Measurements from ENCODE around the gene RNF17. TPM values are rescaled to one million over a fixed set of nuclear protein-coding genes. Genes with fewer than 3 reads are reported as not detected.
"Not testable (repeated sequence)": the region's sequence is repeated elsewhere in the genome, so short reads cannot be mapped to it uniquely, and the experiment has no call there.

Gene RNF17, protein sequence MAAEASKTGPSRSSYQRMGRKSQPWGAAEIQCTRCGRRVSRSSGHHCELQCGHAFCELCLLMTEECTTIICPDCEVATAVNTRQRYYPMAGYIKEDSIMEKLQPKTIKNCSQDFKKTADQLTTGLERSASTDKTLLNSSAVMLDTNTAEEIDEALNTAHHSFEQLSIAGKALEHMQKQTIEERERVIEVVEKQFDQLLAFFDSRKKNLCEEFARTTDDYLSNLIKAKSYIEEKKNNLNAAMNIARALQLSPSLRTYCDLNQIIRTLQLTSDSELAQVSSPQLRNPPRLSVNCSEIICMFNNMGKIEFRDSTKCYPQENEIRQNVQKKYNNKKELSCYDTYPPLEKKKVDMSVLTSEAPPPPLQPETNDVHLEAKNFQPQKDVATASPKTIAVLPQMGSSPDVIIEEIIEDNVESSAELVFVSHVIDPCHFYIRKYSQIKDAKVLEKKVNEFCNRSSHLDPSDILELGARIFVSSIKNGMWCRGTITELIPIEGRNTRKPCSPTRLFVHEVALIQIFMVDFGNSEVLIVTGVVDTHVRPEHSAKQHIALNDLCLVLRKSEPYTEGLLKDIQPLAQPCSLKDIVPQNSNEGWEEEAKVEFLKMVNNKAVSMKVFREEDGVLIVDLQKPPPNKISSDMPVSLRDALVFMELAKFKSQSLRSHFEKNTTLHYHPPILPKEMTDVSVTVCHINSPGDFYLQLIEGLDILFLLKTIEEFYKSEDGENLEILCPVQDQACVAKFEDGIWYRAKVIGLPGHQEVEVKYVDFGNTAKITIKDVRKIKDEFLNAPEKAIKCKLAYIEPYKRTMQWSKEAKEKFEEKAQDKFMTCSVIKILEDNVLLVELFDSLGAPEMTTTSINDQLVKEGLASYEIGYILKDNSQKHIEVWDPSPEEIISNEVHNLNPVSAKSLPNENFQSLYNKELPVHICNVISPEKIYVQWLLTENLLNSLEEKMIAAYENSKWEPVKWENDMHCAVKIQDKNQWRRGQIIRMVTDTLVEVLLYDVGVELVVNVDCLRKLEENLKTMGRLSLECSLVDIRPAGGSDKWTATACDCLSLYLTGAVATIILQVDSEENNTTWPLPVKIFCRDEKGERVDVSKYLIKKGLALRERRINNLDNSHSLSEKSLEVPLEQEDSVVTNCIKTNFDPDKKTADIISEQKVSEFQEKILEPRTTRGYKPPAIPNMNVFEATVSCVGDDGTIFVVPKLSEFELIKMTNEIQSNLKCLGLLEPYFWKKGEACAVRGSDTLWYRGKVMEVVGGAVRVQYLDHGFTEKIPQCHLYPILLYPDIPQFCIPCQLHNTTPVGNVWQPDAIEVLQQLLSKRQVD (N-terminal part only)
- total RNA-seq = not detected

DNA sequence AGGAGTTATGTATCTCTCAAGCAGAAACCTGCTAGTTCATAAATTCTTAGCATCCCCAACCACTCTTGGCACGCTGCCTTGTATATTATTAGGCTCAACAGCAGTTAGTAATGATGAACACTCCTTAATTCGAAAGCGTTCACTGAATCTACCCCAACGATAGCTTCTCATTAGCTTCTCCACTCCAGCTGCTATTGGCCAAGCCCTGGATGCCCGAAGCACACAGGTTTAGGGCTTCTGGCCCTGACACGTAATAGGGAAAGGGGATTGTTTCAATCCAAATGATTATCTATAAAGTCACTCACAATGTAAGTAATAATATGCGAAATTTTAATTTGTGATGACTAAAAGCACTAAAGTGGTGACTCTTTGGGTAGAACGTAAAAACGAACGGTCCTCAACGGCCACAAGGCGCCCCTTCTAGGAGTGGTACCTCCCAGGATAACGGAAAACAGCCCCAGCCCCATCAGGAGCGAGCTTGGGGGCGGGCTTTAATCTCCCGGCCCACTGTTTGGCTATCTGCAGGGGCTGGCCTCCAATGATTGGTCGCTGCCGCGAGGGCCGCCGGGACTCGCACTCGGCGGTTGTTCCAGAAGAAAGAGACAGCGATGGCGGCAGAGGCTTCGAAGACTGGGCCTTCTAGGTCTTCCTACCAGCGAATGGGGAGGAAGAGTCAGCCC lies at the start of gene RNF17:
Gene RNF17, plus strand, starts transcription at position 574 of the 680 bp plus-strand sequence. Its CDS starts 35 bp downstream, at position 609.
- ChIA-PET CTCF (no interaction called here), POLR2A (no interaction called here)

- ChIA-PET POLR2A (no interaction called here), CTCF (interaction anchor here (2.2 kb wide), 1 partner anchor 23 kb away, joined by 9 read pairs; no protein-coding TSS in a partner anchor)
Measured at GRCh38 chr13:24716011-24716410, 48.0 kb upstream of the RNF17 start.

DNA sequence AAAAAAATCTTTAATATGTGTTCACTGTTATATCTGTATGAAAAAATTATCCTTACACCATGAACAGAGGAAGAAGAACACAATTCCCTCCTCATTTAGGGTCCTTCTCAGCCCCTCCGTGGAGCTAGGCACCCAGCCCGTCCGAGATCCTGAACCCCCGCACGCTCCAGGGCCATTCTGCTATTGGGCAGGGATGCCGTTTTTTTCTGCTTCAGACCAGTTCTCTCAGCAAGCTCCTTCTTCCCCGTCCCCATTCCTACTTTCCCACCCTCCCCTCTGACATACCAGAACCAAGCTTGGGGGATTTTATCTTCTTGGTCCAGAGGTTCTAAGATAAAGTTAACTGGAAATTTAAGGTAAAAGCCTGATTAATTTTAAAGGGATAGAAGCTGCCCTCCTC lies 47.5 kb upstream of the RNF17 start:
- ChIA-PET CTCF (interaction anchor here (2.2 kb wide), 1 partner anchor 23 kb away, joined by 9 read pairs; no protein-coding TSS in a partner anchor), POLR2A (interaction anchor here (0.6 kb wide), 1 partner anchor 8 kb away, joined by 4 read pairs; no protein-coding TSS in a partner anchor)

DNA sequence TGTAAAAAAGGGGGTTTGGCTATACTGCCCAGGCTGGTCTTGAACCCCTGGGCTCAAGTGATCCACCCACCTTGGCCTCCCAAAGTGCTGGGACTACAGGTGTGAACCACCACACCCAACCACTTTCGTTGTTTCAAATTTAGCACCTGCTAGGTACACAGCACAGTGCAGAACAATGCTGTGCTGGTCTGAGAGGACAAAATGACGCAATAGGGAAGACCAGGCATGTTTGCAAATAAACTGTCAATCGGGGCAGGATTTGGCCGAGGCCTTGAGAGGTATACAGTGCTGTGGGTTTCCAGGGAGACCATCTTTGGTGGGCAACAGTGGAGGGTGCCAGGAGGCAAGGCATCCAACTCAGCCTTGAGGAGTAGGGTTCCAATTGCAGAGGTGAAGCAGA lies 46.8 kb upstream of the RNF17 start:
- ChIA-PET POLR2A (interaction anchor here (0.6 kb wide), 1 partner anchor 7 kb away, joined by 4 read pairs; no protein-coding TSS in a partner anchor), CTCF (no interaction called here)

GRCh38 chr13:24718192-24718965 lies 45.6 kb upstream of the RNF17 start:
- ChIA-PET CTCF (no interaction called here), POLR2A (no interaction called here)

DNA sequence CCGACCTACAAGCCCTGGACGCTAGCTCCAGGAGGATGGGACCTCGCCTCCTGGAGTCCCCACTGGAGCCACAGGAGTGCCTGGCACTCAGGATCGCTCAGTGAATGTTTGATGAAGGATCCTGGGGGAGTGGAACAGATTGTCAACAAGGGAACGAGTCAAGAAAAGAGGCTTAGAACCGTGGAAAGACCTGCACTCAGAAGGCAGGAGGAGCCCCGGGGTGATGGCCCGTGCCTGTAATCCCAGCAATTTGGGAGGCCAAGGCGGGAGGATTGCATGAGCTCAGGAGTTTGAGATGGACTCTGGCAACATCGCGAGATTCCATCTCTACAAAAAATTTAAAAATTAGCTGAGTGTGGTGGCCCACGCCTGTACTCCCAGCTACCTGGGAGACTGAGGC lies 44.8 kb upstream of the RNF17 start:
- POLR2A ChIA-PET = no interaction called here

GRCh38 chr13:24723206-24723605 lies 40.8 kb upstream of the RNF17 start:
- ChIA-PET POLR2A (no interaction called here), CTCF (interaction anchor here (1.0 to 3.5 kb wide), 3 partner anchors 29 to 45 kb away, joined by 3 to 15 read pairs (median 4); no protein-coding TSS in a partner anchor)

More for the DNA sequence above, 44.8 kb upstream of the RNF17 start:
- CTCF ChIA-PET = interaction anchor here (1.1 kb wide), 1 partner anchor 25 kb away, joined by 6 read pairs; no protein-coding TSS in a partner anchor

DNA sequence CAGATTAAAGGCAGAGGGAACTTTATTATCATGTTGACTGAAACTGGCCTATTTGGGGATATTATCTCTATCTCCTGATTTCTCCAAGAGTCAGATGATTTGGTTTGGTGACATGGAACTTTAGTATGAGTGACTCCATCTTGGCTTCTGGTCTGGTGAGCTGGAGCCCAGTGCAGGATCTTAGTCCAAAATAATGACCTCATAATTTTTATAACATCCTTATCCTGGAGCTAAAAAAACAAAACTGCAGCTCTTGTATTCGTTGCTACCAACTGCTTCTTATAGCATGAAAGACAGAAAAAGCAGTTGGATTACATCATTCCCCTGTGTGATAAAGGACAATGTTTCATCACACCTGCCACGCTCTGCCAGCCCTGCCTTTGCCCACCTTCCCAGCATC lies 39.3 kb upstream of the RNF17 start:
- POLR2A ChIA-PET = interaction anchor here (0.6 kb wide), 1 partner anchor 8 kb away, joined by 4 read pairs; no protein-coding TSS in a partner anchor
- CTCF ChIA-PET = interaction anchor here (1.2 to 3.5 kb wide), 2 partner anchors 30 to 40 kb away, joined by 3 to 15 read pairs; no protein-coding TSS in a partner anchor

GRCh38 chr13:24725379-24725778 lies 38.6 kb upstream of the RNF17 start:
- ChIA-PET POLR2A (no interaction called here), CTCF (interaction anchor here (1.1 to 3.5 kb wide), 3 partner anchors 31 to 113 kb away, joined by 3 to 15 read pairs (median 3); no protein-coding TSS in a partner anchor)

- ChIA-PET POLR2A (no interaction called here), CTCF (interaction anchor here (0.7 to 1.8 kb wide), 15 partner anchors 16 to 1773 kb away, joined by 3 to 11 read pairs (median 4); no protein-coding TSS in a partner anchor)
Measured at GRCh38 chr13:24727731-24728601, 36.0 kb upstream of the RNF17 start.

GRCh38 chr13:24730873-24731567 lies 32.9 kb upstream of the RNF17 start:
- CTCF ChIA-PET, POLR2A ChIA-PET: not testable (repeated sequence)

DNA sequence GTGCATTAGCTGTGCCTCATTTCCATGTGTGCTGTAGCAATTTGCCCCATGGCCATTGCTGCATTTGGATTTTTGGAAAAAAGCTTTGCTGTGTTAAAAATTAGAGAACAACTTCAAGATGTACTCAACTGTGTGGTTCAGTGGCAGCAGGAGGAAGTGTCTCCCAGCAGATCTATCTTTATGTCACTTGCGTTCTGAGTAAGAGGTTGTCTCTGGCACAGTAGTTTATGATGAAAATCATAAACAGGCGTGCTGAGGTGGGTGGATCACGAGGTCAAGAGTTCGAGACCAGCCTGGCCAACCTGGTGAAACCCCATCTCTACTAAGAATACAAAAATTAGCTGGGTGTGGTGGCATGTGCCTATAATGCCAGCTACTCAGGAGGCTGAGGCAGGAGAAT lies 29.0 kb upstream of the RNF17 start:
- ChIA-PET CTCF (no interaction called here), POLR2A (no interaction called here)

DNA sequence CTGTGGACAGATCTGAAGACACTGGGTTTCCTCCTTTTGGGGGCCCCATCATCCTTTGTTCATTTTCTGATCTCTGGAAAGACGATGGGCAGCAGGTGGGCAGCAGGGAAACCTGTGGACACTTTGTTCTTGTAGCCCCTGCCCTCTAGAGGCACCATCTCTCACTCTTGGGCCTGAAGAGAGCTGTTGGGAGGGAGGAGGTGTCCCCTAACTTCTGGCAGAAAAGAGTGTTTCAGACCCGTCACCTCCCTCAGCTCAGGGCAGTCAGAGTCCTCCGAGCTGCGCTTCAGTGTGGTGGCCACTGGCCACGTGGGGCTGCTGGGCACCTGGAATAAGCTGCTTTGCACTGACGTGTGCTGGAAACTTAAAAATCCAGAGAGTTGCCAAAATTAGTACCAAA lies 26.9 kb upstream of the RNF17 start:
- ChIA-PET POLR2A (no interaction called here), CTCF (no interaction called here)

DNA sequence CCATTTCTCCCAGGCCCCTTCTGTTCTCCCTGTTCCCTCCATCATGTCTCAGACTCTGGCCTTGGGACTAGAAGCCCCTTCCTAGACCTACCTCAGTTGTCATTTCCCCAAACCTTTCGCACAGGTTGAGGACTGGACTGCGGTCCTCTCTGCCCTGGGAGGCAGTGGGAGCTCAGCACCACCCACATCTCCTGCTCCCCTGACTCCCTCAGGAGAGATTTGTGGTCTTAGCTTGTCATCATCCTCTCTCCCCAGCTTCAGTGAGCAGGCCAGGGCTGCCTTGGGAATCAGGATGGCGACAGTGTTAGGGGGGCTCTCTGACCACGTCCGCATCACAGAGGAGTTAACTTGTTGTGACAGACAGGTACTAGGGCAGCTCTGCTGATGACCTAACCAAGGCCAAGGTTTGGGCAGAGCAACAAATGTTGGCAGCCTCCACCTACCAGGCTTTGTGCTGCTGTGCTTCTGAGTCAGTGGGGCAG lies 25.6 kb upstream of the RNF17 start:
- ChIA-PET POLR2A (no interaction called here), CTCF (no interaction called here)

GRCh38 chr13:24740014-24740890 lies 23.7 kb upstream of the RNF17 start:
- CTCF ChIA-PET = interaction anchor here (0.6 kb wide), 1 partner anchor 66 kb away, joined by 3 read pairs; no protein-coding TSS in a partner anchor

More at GRCh38 chr13:24740014-24740890, 23.7 kb upstream of the RNF17 start:
- POLR2A ChIA-PET = no interaction called here
